Stomach (tissue), 9 donors: ENCODE results near the gene OTUD5. TPM values are rescaled to one million over a fixed set of nuclear protein-coding genes. Genes with fewer than 3 reads are reported as not detected.
A peak's percentile ranks its signal among the peaks of the same experiment; 100 is the strongest.

Experiments used
- DNase-seq, 2 donors: peaks; one replicate each; pipeline versions ENCODE4 v3.0.0 to v3.0.0-alpha.2; 2013 to 2019
- H3K27ac ChIP-seq, 5 donors: fragments of 200-600 bp in 4 of 5; sonication (generic) in 4 of 5; one replicate each; pipeline ENCODE4 v1.5.1; 2013 to 2019; ENCODE audit warnings: mild to moderate bottlenecking in 1 of 5, moderate library complexity in 1 of 5
- H3K27me3 ChIP-seq, 3 donors: fragments of 200-600 bp; sonication (generic); one replicate each; pipeline ENCODE4 v1.5.1; 2017 to 2019; ENCODE audit warnings: mixed run types in 1 of 3
- H3K36me3 ChIP-seq, 4 donors: fragments of 200-600 bp; sonication (generic); 1 replicate in 3 of 4; 2 replicates in 1 of 4; pipeline ENCODE4 v1.5.1; 2016 to 2019
- H3K4me1 ChIP-seq, 4 donors: fragments of 200-600 bp; sonication (generic); one replicate each; pipeline ENCODE4 v1.5.1; 2016 to 2019
- H3K4me3 ChIP-seq, 4 donors: fragments of 200-600 bp; sonication (generic) in 3 of 4; one replicate each; pipeline ENCODE4 v1.5.1; 2016 to 2019; ENCODE audit warnings: mild to moderate bottlenecking in 1 of 4
- H3K9me3 ChIP-seq, 4 donors: fragments of 200-600 bp; sonication (generic); one replicate each; pipeline ENCODE4 v1.5.1; 2016 to 2019
- EP300 ChIP-seq: sonication (generic); formaldehyde crosslinking; IDR thresholded peaks from one replicate; pipeline ENCODE4 v1.6.1; 2017; ENCODE audit warnings: antibody characterized with exemption
- POLR2A ChIP-seq, 4 donors: fragments of 450-650 bp; IDR thresholded peaks; one replicate each; pipeline ENCODE4 v1.6.1; 2016; ENCODE audit warnings: antibody characterized with exemption in 4 of 4, control low read depth in 2 of 4, mild to moderate bottlenecking in 1 of 4, moderate library complexity in 1 of 4
- POLR2AphosphoS5 ChIP-seq, 3 donors: sonication (generic); formaldehyde crosslinking; IDR thresholded peaks; one replicate each; pipeline ENCODE4 v1.6.1; 2016; ENCODE audit warnings: antibody characterized with exemption in 3 of 3
- WGBS, 5 donors: extraction: QIAGEN DNeasy Blood & Tissue Kit in 3 of 5; methylation state at CpG; one replicate each; pipeline versions ENCODE4 v1.1.5 to v1.1.7; 2013 to 2018; 5-methylcytosine and 5-hydroxymethylcytosine counted together
- intact Hi-C: fragments of 100-400 bp; cut with DNase I; formaldehyde crosslinking; loops from one replicate; pipeline ENCODE4 v1.15.1; 2023; ENCODE audit warnings: low total_unique reads
- polyA plus RNA-seq, 3 donors: library from polyadenylated mRNA; stranded (reverse); fragments of 200-250 nt; gene quantifications; one replicate each; pipeline ENCODE4 v1.2.3, GENCODE V29; 2013
- total RNA-seq, 5 donors: library from RNA; depleted of rRNA; stranded (reverse); fragments of >200 nt; gene quantifications; one replicate each; pipeline versions ENCODE4 v1.1.0 to v1.2.3, GENCODE V29; 2014 to 2016
- TF ChIP-seq, protein P1 (sequence below), 7 experiments: fragments of 450-650 bp in 4 of 7; fragments of 200-600 bp in 3 of 7; sonication (generic) in 3 of 7; IDR thresholded peaks; one replicate each; pipeline ENCODE4 v1.5.1; 2016 to 2019; ENCODE audit warnings: antibody characterized with exemption in 7 of 7, control low read depth in 2 of 7, mild to moderate bottlenecking in 1 of 7
- donor health status: healthy with polysubstance abuse.
- donor health status: Bipolar disorder and iron deficiency.
- donor health status: healthy.

Gene OTUD5
- total and polyA plus RNA-seq, 8 donors, result 16.1 to 163 (median 22.8) TPM

DNA sequence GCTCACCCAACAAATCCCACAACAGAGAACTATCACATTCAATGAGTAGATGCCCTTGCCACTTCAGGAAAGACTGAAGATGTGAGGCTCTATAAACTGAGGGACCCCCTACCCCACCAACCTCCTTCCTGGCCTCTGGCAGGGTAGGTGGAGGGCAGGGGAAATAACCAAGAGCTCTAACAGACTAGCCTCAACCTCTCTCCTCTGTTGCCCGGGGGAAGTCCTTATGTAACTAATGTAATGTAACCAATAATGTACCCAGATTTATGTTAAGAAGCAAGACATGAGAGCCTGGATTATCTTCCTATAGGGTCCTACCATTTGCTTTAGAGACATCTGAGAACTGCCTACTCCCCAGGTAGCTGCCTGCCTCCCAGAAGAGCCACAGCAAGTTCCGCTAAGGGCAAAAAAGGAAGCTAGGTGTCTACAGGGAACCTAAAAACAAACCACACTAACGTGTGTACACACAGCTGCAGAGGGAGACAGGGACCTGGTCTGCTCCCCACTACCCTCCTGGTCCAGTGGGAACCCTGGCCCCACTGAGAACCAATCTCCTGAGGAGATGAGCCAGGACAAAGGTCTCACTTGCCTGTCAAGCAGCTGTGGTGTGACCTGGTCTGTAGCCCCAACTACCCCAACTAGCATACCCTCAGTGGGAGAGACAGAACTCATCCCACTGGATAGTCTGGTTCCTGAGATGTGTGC is 17.7 kb downstream of the OTUD5 start:
- no peaks in the 10 kb centered on the region for H3K9me3 ChIP-seq
- no peaks in the 10 kb centered on the region for H3K27me3 ChIP-seq
- TF ChIP-seq, protein P1, sequence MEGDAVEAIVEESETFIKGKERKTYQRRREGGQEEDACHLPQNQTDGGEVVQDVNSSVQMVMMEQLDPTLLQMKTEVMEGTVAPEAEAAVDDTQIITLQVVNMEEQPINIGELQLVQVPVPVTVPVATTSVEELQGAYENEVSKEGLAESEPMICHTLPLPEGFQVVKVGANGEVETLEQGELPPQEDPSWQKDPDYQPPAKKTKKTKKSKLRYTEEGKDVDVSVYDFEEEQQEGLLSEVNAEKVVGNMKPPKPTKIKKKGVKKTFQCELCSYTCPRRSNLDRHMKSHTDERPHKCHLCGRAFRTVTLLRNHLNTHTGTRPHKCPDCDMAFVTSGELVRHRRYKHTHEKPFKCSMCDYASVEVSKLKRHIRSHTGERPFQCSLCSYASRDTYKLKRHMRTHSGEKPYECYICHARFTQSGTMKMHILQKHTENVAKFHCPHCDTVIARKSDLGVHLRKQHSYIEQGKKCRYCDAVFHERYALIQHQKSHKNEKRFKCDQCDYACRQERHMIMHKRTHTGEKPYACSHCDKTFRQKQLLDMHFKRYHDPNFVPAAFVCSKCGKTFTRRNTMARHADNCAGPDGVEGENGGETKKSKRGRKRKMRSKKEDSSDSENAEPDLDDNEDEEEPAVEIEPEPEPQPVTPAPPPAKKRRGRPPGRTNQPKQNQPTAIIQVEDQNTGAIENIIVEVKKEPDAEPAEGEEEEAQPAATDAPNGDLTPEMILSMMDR (IDR thresholded peaks at IDR 0.05), result no peak
- TF ChIP-seq EP300 (no peak), POLR2A (IDR thresholded peaks at IDR 0.05) (no peak), POLR2AphosphoS5 (IDR thresholded peaks at IDR 0.05) (no peak)
- peak overlapping the region; percentile 3 to 65 (median 48) for H3K27ac ChIP-seq
- intact Hi-C loops, result no loop called here
- H3K36me3 ChIP-seq, result peaks cover 0 to 29% (median 22%) of the 10 kb centered on the region in 4 donors
- WGBS, 5 donors, result 57 to 74% (median 60%) methylated on average over 2 to 3 of the region's 3 CpGs
- peaks cover 0 to 61% (median 42%) of the 10 kb centered on the region in 4 donors for H3K4me1 ChIP-seq
- DNase-seq, result no peak
- H3K4me3 ChIP-seq, result no peak overlapping the region

DNA sequence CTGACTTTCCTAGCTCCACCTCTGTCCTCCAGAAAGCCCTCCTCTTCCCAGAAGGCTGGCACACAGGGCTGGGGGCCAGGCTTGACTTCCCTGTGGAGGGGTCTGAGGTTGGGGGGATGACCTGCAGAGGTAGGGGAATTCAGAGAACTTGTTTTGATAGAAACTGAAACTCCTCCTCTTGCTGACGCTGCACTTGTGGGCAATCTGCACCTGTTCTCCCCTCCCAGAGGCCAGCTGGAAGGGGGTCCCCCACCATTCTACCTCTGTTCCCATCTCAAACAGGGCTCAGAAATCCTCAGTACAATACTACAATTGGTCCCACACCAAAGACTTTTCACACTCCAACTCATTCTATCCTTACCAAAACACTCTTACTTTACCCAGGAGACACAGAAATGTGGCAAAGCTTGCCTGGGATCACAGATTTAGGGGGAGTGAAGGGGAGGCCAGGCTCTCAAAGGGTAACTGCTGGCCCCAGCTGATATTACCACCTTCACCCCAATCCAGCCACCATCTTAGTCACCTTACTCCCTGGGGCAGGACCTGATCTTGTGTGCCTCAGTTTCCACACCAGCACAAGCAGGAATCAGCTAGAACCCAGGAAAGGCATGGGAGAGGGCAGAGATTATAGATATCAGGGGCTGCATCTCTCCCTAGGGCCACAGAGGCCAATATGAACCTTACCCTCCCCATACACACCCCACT is 18.5 kb downstream of the OTUD5 start:
- TF ChIP-seq, protein P1 (IDR thresholded peaks at IDR 0.05), result no peak
- Histone ChIP-seq H3K36me3 (peaks cover 5 to 37% (median 28%) of the 10 kb centered on the region in 4 donors), H3K4me1 (peaks cover 0 to 61% (median 42%) of the 10 kb centered on the region in 4 donors), H3K4me3 (no peak overlapping the region), H3K27me3 (no peaks in the 10 kb centered on the region), H3K9me3 (no peaks in the 10 kb centered on the region), H3K27ac (peak overlapping the region in 4 of 5 donors; percentile 3 to 65 (median 50))
- DNase-seq, result peak in 1 of 2 donors; percentile 49
- intact Hi-C loops, result no loop called here
- WGBS, 5 donors, result 40 to 90% (median 71%) methylated on average over 1 of the region's 1 CpG

DNA sequence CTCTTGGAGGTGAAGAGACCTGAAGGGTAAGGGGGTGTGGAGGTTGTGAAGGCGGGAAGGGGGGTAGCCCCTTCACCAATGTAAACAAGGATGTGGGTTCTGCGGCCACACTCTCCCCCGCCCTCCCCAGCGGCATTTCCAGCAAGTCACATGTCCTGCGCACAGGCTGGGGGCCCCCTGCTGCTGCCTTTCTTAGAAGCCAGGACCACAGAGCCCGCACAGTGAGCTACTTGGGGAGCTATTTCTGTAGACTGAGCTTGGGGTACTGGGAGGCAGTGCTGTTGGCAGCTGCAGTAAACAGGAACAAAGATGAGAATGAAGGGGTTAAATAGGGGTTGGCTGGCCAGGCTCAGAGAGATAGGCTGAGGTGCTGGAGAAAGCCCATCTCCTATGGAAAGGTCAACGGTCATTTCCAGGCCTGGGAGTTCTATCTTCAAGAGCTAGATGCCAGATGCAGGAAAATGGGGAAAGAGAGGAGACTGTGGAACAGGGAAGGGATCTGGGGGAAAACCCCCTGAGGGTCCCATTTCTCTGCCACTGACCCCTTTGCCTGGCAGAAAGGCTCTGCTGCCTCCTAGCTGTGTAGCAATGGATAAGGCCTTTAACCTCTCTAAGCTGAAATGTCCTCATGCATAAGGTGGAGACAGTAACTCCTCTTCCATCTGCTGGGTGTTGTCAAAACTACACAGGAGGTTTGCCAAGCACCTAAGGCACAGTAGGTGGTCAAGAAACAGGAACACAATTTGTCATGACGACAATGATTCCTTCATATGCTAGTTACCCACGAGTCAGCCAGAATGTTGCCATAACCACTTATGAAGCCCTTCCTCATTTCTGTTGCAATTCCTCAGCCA is 20.1 kb downstream of the OTUD5 start:
- TF ChIP-seq POLR2AphosphoS5 (IDR thresholded peaks at IDR 0.05), result peak in 1 of 3 donors; percentile 31
- TF ChIP-seq, protein P1 (IDR thresholded peaks at IDR 0.05), result no peak
- no peak for TF ChIP-seq POLR2A (IDR thresholded peaks at IDR 0.05)
- Histone ChIP-seq H3K4me1 (peaks cover 0 to 53% (median 37%) of the 10 kb centered on the region in 4 donors), H3K27ac (peak overlapping the region; percentile 34 to 72 (median 65)), H3K9me3 (no peaks in the 10 kb centered on the region), H3K4me3 (no peak overlapping the region), H3K36me3 (peaks cover 9 to 53% (median 37%) of the 10 kb centered on the region in 4 donors), H3K27me3 (no peaks in the 10 kb centered on the region)
- intact Hi-C loops, result no loop called here
- DNase-seq, result peak; percentile 72 to 79
- 13 to 32% (median 29%) methylated on average over 6 to 9 of the region's 9 CpGs for WGBS, 5 donors

DNA sequence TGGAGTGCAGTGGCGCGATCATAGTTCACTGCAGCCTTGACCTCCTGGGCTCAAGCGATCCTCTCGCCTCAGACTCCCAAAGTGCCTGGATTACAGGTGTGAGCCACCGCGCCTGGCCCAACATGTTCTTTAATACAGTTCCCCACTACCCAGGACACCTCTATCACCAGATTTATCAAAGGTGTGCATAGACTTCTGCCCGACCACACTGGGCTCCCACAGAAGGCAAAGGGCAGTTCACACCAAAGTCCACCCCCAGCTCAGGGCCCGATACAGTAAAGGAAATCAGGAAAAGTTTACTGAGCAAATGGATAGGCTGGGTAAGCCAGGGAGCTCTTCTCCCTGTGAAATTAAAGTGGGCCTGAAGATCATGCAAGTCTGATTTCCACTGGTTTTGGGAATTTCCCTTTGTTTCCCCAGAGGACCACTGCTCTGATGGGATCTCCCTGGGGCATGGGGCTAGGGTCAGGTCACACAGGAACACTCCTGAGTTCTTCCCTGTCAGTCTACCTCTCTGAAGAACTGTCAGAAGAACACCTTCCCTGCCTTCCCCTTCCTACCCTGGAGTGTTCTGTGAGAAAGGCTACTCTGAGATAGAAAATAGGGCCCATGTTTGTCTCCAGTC is 20.9 kb downstream of the OTUD5 start:
- no peak overlapping the region for H3K4me3 ChIP-seq
- H3K9me3 ChIP-seq, result no peaks in the 10 kb centered on the region
- WGBS, 5 donors, result 80 to 88% (median 84%) methylated on average over 4 to 8 of the region's 8 CpGs
- H3K36me3 ChIP-seq, result peaks cover 9 to 58% (median 42%) of the 10 kb centered on the region in 4 donors
- no peak for TF ChIP-seq POLR2AphosphoS5 (IDR thresholded peaks at IDR 0.05)
- no peak for TF ChIP-seq EP300
- TF ChIP-seq, protein P1 (IDR thresholded peaks at IDR 0.05), result no peak
- no peak for TF ChIP-seq POLR2A (IDR thresholded peaks at IDR 0.05)
- H3K27ac ChIP-seq, result peak overlapping the region; percentile 34 to 72 (median 60)
- intact Hi-C loops, result no loop called here
- H3K4me1 ChIP-seq, result peaks cover 0 to 50% (median 32%) of the 10 kb centered on the region in 4 donors
- DNase-seq, result no peak
- H3K27me3 ChIP-seq, result no peaks in the 10 kb centered on the region
